ENCODE results near the gene SYNPO2. TPM values are rescaled to one million over a fixed set of nuclear protein-coding genes. Genes with fewer than 3 reads are reported as not detected.

SYNPO2 gene
- total and polyA plus RNA-seq, 4 donors, result 85.9 to 1,531 (median 273) TPM

GRCh38 chr4:119099227-119099810, 210.7 kb downstream of the SYNPO2 start:
- Histone ChIP-seq H3K4me1 (ENCODE audit: control insufficient read depth in 1 of 2, insufficient read depth in 2 of 2, low read length in 2 of 2) (peaks cover 0 to 5% of the 10 kb centered on the region in 2 donors), H3K36me3 (ENCODE audit: control insufficient read depth in 1 of 2, insufficient read depth in 2 of 2, low read length in 1 of 2) (no peaks in the 10 kb centered on the region), H3K27ac (ENCODE audit: low read depth in 1 of 2, low read length in 2 of 2) (no peak overlapping the region), H3K27me3 (ENCODE audit: control insufficient read depth in 1 of 2, insufficient read depth in 2 of 2, low read length in 1 of 2) (no peaks in the 10 kb centered on the region), H3K9me3 (ENCODE audit: control insufficient read depth, low read length) (no peaks in the 10 kb centered on the region), H3K4me3 (ENCODE audit: low read length in 2 of 2) (no peak overlapping the region)
- ATAC-seq (ENCODE audit: low FRiP score) (peak; percentile 31), DNase-seq (no peak)
- intact Hi-C loops (cut with DNase I), result no loop called here
- 0 to 13% methylated on average over 1 of the region's 1 CpG for WGBS, 2 donors

GRCh38 chr4:119100655-119101054, 212.0 kb downstream of the SYNPO2 start:
- ATAC-seq (ENCODE audit: low FRiP score) (no peak), DNase-seq (no peak)
- 8 to 23% methylated on average over 1 of the region's 1 CpG for WGBS, 2 donors
- Histone ChIP-seq H3K4me3 (ENCODE audit: low read length in 2 of 2) (no peak overlapping the region), H3K27me3 (ENCODE audit: control insufficient read depth in 1 of 2, insufficient read depth in 2 of 2, low read length in 1 of 2) (no peaks in the 10 kb centered on the region), H3K9me3 (ENCODE audit: control insufficient read depth, low read length) (no peaks in the 10 kb centered on the region), H3K36me3 (ENCODE audit: control insufficient read depth in 1 of 2, insufficient read depth in 2 of 2, low read length in 1 of 2) (no peaks in the 10 kb centered on the region), H3K27ac (ENCODE audit: low read depth in 1 of 2, low read length in 2 of 2) (no peak overlapping the region), H3K4me1 (ENCODE audit: control insufficient read depth in 1 of 2, insufficient read depth in 2 of 2, low read length in 2 of 2) (peaks cover 0 to 5% of the 10 kb centered on the region in 2 donors)
- intact Hi-C loops (cut with DNase I), result loop anchor here (5.0 to 10.0 kb wide), 5 partner anchors 37 to 116 kb away; partner anchors contain the start of genes MYOZ2 (in 1 of the 2) and USP53 (in 1 of the 2)

- H3K27ac ChIP-seq (ENCODE audit: low read depth in 1 of 2, low read length in 2 of 2), result peak overlapping the region in 1 of 2 donors; percentile 75
- DNase-seq (peak; percentile 75 to 83), ATAC-seq (ENCODE audit: low FRiP score) (peak; percentile 84)
- peaks cover 5 to 8% of the 10 kb centered on the region in 2 donors for H3K4me1 ChIP-seq (ENCODE audit: control insufficient read depth in 1 of 2, insufficient read depth in 2 of 2, low read length in 2 of 2)
- H3K9me3 ChIP-seq (ENCODE audit: control insufficient read depth, low read length), result no peaks in the 10 kb centered on the region
- no peaks in the 10 kb centered on the region for H3K36me3 ChIP-seq (ENCODE audit: control insufficient read depth in 1 of 2, insufficient read depth in 2 of 2, low read length in 1 of 2)
- intact Hi-C loops (cut with DNase I), result loop anchor here (5.0 to 10.0 kb wide), 5 partner anchors 34 to 118 kb away; partner anchors contain the start of genes MYOZ2 (in 1 of the 2) and USP53 (in 1 of the 2)
- H3K27me3 ChIP-seq (ENCODE audit: control insufficient read depth in 1 of 2, insufficient read depth in 2 of 2, low read length in 1 of 2), result no peaks in the 10 kb centered on the region
- no peak overlapping the region for H3K4me3 ChIP-seq (ENCODE audit: low read length in 2 of 2)
- WGBS, 2 donors, result 2 to 4% methylated on average over 2 of the region's 2 CpGs
Observed at GRCh38 chr4:119103263-119103662, 214.6 kb downstream of the SYNPO2 start.

- Histone ChIP-seq H3K4me3 (ENCODE audit: low read length in 2 of 2) (no peak overlapping the region), H3K36me3 (ENCODE audit: control insufficient read depth in 1 of 2, insufficient read depth in 2 of 2, low read length in 1 of 2) (no peaks in the 10 kb centered on the region), H3K9me3 (ENCODE audit: control insufficient read depth, low read length) (no peaks in the 10 kb centered on the region), H3K27me3 (ENCODE audit: control insufficient read depth in 1 of 2, insufficient read depth in 2 of 2, low read length in 1 of 2) (no peaks in the 10 kb centered on the region), H3K4me1 (ENCODE audit: control insufficient read depth in 1 of 2, insufficient read depth in 2 of 2, low read length in 2 of 2) (peaks cover 2 to 8% of the 10 kb centered on the region in 2 donors), H3K27ac (ENCODE audit: low read depth in 1 of 2, low read length in 2 of 2) (peak overlapping the region; percentile 0 to 83)
- no peak for ATAC-seq (ENCODE audit: low FRiP score)
- 7 to 17% methylated on average over 4 of the region's 4 CpGs for WGBS, 2 donors
- DNase-seq, result no peak
- intact Hi-C loops (cut with DNase I), result loop anchor here (1.0 to 10.0 kb wide), 7 partner anchors 8 to 120 kb away; partner anchors contain the start of genes USP53 (in 2 of the 2) and MYOZ2 (in 1 of the 2)
Observed at GRCh38 chr4:119104644-119105273, 216.1 kb downstream of the SYNPO2 start.

GRCh38 chr4:119105605-119106004, 217.0 kb downstream of the SYNPO2 start:
- no peak for ATAC-seq (ENCODE audit: low FRiP score)
- Histone ChIP-seq H3K27me3 (ENCODE audit: control insufficient read depth in 1 of 2, insufficient read depth in 2 of 2, low read length in 1 of 2) (no peaks in the 10 kb centered on the region), H3K4me1 (ENCODE audit: control insufficient read depth in 1 of 2, insufficient read depth in 2 of 2, low read length in 2 of 2) (peaks cover 2 to 8% of the 10 kb centered on the region in 2 donors), H3K9me3 (ENCODE audit: control insufficient read depth, low read length) (no peaks in the 10 kb centered on the region), H3K4me3 (ENCODE audit: low read length in 2 of 2) (no peak overlapping the region), H3K27ac (ENCODE audit: low read depth in 1 of 2, low read length in 2 of 2) (no peak overlapping the region), H3K36me3 (ENCODE audit: control insufficient read depth in 1 of 2, insufficient read depth in 2 of 2, low read length in 1 of 2) (no peaks in the 10 kb centered on the region)
- intact Hi-C loops (cut with DNase I), result loop anchor here (2.0 to 10.0 kb wide), 2 partner anchors 107 to 121 kb away; partner anchors contain the start of gene USP53 (in 1 of the 2)
- DNase-seq, result no peak
- 97 to 98% methylated on average over 1 of the region's 1 CpG for WGBS, 2 donors

GRCh38 chr4:119106036-119107000, 217.7 kb downstream of the SYNPO2 start:
- ATAC-seq (ENCODE audit: low FRiP score), result no peak
- H3K4me1 ChIP-seq (ENCODE audit: control insufficient read depth in 1 of 2, insufficient read depth in 2 of 2, low read length in 2 of 2), result peaks cover 0 to 8% of the 10 kb centered on the region in 2 donors

GRCh38 chr4:119110121-119110520, 221.5 kb downstream of the SYNPO2 start:
- no peak for ATAC-seq (ENCODE audit: low FRiP score)
- Histone ChIP-seq H3K27ac (ENCODE audit: low read depth in 1 of 2, low read length in 2 of 2) (no peak overlapping the region), H3K4me3 (ENCODE audit: low read length in 2 of 2) (no peak overlapping the region), H3K27me3 (ENCODE audit: control insufficient read depth in 1 of 2, insufficient read depth in 2 of 2, low read length in 1 of 2) (no peaks in the 10 kb centered on the region), H3K4me1 (ENCODE audit: control insufficient read depth in 1 of 2, insufficient read depth in 2 of 2, low read length in 2 of 2) (peaks cover 0 to 8% of the 10 kb centered on the region in 2 donors), H3K9me3 (ENCODE audit: control insufficient read depth, low read length) (no peaks in the 10 kb centered on the region), H3K36me3 (ENCODE audit: control insufficient read depth in 1 of 2, insufficient read depth in 2 of 2, low read length in 1 of 2) (no peaks in the 10 kb centered on the region)
- 97 to 98% methylated on average over 2 of the region's 2 CpGs for WGBS, 2 donors
- intact Hi-C loops (cut with DNase I), result no loop called here
- DNase-seq, result no peak

More at GRCh38 chr4:119106036-119107000, 217.7 kb downstream of the SYNPO2 start:
- Histone ChIP-seq H3K9me3 (ENCODE audit: control insufficient read depth, low read length) (no peaks in the 10 kb centered on the region), H3K36me3 (ENCODE audit: control insufficient read depth in 1 of 2, insufficient read depth in 2 of 2, low read length in 1 of 2) (no peaks in the 10 kb centered on the region), H3K27me3 (ENCODE audit: control insufficient read depth in 1 of 2, insufficient read depth in 2 of 2, low read length in 1 of 2) (no peaks in the 10 kb centered on the region), H3K4me3 (ENCODE audit: low read length in 2 of 2) (no peak overlapping the region), H3K27ac (ENCODE audit: low read depth in 1 of 2, low read length in 2 of 2) (peak overlapping the region; percentile 48 to 90)
- intact Hi-C loops (cut with DNase I), result loop anchor here in 1 of 2 donors (10.0 kb wide), 1 partner anchor 122 kb away; no protein-coding TSS in a partner anchor
- 43 to 49% methylated on average over 4 of the region's 4 CpGs for WGBS, 2 donors
- DNase-seq, result no peak
